C4-2B (cell line): ENCODE measurements around the gene CHAF1B.

Source experiments
- ZFX ChIP-seq: fragments of 450-650 bp; IDR thresholded peaks from 2 replicates; pipeline ENCODE4 v1.6.1; 2017
- TF ChIP-seq, protein P1 (sequence below): fragments of 450-650 bp; conservative IDR thresholded peaks from 2 replicates; pipeline ENCODE4 v1.5.1; 2017; ENCODE audit warnings: mild to moderate bottlenecking

DNA sequence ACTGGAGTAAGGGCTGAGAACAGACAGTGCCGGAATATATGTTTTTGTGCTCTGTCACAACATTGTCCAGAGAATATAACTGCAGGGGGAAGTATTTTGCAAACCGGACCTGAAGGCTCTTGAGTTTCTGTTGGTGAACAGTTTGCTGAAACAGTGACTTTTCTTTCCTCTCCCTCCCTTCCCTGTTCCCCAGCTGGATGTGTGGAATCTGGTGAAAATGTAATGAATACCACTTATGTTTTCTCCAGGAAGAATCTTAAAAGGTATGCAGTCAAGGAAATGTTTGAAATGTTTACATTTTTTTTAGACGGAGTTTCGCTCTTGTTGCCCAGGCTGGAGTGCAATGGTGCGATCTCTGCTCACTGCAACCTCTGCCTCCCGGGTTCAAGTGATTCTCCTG lies 23.4 kb downstream of the CHAF1B start:
- TF ChIP-seq, protein P1, sequence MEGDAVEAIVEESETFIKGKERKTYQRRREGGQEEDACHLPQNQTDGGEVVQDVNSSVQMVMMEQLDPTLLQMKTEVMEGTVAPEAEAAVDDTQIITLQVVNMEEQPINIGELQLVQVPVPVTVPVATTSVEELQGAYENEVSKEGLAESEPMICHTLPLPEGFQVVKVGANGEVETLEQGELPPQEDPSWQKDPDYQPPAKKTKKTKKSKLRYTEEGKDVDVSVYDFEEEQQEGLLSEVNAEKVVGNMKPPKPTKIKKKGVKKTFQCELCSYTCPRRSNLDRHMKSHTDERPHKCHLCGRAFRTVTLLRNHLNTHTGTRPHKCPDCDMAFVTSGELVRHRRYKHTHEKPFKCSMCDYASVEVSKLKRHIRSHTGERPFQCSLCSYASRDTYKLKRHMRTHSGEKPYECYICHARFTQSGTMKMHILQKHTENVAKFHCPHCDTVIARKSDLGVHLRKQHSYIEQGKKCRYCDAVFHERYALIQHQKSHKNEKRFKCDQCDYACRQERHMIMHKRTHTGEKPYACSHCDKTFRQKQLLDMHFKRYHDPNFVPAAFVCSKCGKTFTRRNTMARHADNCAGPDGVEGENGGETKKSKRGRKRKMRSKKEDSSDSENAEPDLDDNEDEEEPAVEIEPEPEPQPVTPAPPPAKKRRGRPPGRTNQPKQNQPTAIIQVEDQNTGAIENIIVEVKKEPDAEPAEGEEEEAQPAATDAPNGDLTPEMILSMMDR, result no peak
- no peak for TF ChIP-seq ZFX
